ENCODE data around the gene TSPAN6. TPM values are rescaled to one million over a fixed set of nuclear protein-coding genes. Genes with fewer than 3 reads are reported as not detected.

TSPAN6 gene
- total and polyA plus RNA-seq, 8 donors, result 9.5 to 57.1 (median 19.8) TPM; not detected in 1

DNA sequence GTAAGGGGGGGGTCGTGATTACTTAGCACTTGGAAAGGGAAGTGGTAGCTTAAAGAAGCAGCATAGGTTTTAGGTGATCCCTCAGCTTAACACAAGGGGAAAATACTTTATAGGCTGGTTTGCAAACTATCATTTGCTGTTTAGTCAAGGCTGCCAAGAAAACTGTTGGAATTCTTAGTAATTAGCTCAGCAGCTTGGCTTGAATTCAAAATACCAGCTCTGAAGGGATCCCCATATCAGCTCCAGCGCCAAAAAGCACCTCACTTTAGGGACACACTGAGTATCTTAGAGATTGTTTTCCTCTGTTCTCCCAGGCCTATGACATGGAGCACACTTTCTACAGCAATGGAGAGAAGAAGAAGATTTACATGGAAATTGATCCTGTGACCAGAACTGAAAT lies 43.0 kb downstream of the TSPAN6 start:
- intact Hi-C loops (cut with DNase I; ENCODE audit: low total_unique reads), result no loop called here
- H3K9me3 ChIP-seq, result no peaks in the 10 kb centered on the region
- WGBS, 5 donors, result 0 to 13% (median 4%) methylated on average over 2 of the region's 2 CpGs
- TF ChIP-seq POLR2A (IDR thresholded peaks at IDR 0.05) (no peak), POLR2AphosphoS5 (IDR thresholded peaks at IDR 0.05) (no peak), EP300 (IDR thresholded peaks at IDR 0.05) (no peak), CTCF (IDR thresholded peaks at IDR 0.05) (no peak)
- H3K27ac ChIP-seq, result no peak overlapping the region
- H3K4me1 ChIP-seq, result no peaks in the 10 kb centered on the region
- no peak overlapping the region for H3K4me3 ChIP-seq
- H3K27me3 ChIP-seq, result no peaks in the 10 kb centered on the region
- H3K36me3 ChIP-seq, result no peaks in the 10 kb centered on the region
- DNase-seq, result peak in 1 of 2 donors; percentile 9

- no peaks in the 10 kb centered on the region for H3K27me3 ChIP-seq
Measured at GRCh38 chrX:100593126-100593525, 43.5 kb downstream of the TSPAN6 start.

GRCh38 chrX:100591256-100592051 lies 45.2 kb downstream of the TSPAN6 start:
- Histone ChIP-seq H3K27me3 (no peaks in the 10 kb centered on the region), H3K4me1 (peaks cover 0 to 13% (median 2%) of the 10 kb centered on the region in 4 donors), H3K4me3 (no peak overlapping the region), H3K27ac (no peak overlapping the region), H3K9me3 (no peaks in the 10 kb centered on the region), H3K36me3 (no peaks in the 10 kb centered on the region)
- DNase-seq, result no peak
- TF ChIP-seq POLR2AphosphoS5 (IDR thresholded peaks at IDR 0.05) (no peak), CTCF (IDR thresholded peaks at IDR 0.05) (no peak), POLR2A (IDR thresholded peaks at IDR 0.05) (no peak), EP300 (IDR thresholded peaks at IDR 0.05) (no peak)
- 55 to 91% (median 76%) methylated on average over 5 of the region's 5 CpGs for WGBS, 5 donors
- intact Hi-C loops (cut with DNase I; ENCODE audit: low total_unique reads), result no loop called here

More at GRCh38 chrX:100593126-100593525, 43.5 kb downstream of the TSPAN6 start:
- no peaks in the 10 kb centered on the region for H3K4me1 ChIP-seq
- H3K9me3 ChIP-seq, result no peaks in the 10 kb centered on the region
- no peak for DNase-seq
- H3K27ac ChIP-seq, result no peak overlapping the region
- H3K4me3 ChIP-seq, result no peak overlapping the region
- intact Hi-C loops (cut with DNase I; ENCODE audit: low total_unique reads), result no loop called here
- WGBS, 5 donors, result 17 to 34% (median 27%) methylated on average over 2 of the region's 2 CpGs
- no peaks in the 10 kb centered on the region for H3K36me3 ChIP-seq
- no peak for TF ChIP-seq EP300 (IDR thresholded peaks at IDR 0.05)
- TF ChIP-seq CTCF (IDR thresholded peaks at IDR 0.05), result no peak
- no peak for TF ChIP-seq POLR2A (IDR thresholded peaks at IDR 0.05)
- TF ChIP-seq POLR2AphosphoS5 (IDR thresholded peaks at IDR 0.05), result no peak

DNA sequence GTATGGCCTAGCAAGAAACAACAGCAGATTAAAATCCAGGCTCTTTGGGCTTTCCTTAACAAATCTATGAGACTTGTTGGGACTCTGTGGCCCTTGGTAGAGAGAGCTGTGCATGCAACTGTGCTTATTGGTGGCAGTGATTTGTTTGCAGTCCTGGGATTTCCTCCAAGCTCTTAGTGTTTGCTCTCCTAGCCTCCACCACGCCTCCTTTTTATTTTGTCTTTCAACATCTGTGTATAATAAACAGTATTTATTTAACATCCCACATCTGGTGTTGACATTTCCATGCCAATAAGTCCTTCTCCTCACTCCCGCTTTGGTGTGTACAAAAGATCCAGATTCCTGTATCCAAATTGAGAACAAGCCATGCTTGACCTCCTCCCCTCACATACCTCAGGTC lies 48.7 kb downstream of the TSPAN6 start:
- TF ChIP-seq POLR2AphosphoS5 (IDR thresholded peaks at IDR 0.05) (no peak), EP300 (IDR thresholded peaks at IDR 0.05) (no peak), CTCF (IDR thresholded peaks at IDR 0.05) (no peak), POLR2A (IDR thresholded peaks at IDR 0.05) (no peak)
- Histone ChIP-seq H3K4me1 (peaks cover 0 to 13% (median 2%) of the 10 kb centered on the region in 4 donors), H3K4me3 (no peak overlapping the region), H3K9me3 (no peaks in the 10 kb centered on the region), H3K36me3 (no peaks in the 10 kb centered on the region), H3K27ac (no peak overlapping the region), H3K27me3 (peaks cover 0 to 4% (median 0%) of the 10 kb centered on the region in 3 donors)
- peak in 1 of 2 donors; percentile 52 for DNase-seq
- WGBS, 5 donors, result 10 to 42% (median 23%) methylated on average over 2 of the region's 2 CpGs
- intact Hi-C loops (cut with DNase I; ENCODE audit: low total_unique reads), result no loop called here
